Neural progenitor cell (in vitro differentiated cells): ENCODE data around the gene TMEM184A.

Experiments used
- CTCF ChIP-seq: fragments of 200-600 bp; sonication (generic); IDR thresholded peaks from 2 replicates; pipeline ENCODE4 v1.5.1; 2017; ENCODE audit warnings: antibody characterized with exemption, mild to moderate bottlenecking
- EZH2 ChIP-seq: fragments of 200-600 bp; sonication (generic); IDR thresholded peaks from 2 replicates; pipeline ENCODE4 v1.6.1; 2017; ENCODE audit warnings: antibody characterized with exemption, mild to moderate bottlenecking, moderate library complexity

GRCh38 chr7:1561036-1561940 lies 5.3 kb upstream of the TMEM184A start:
- no peak for TF ChIP-seq CTCF
- TF ChIP-seq EZH2, result no peak
